CD8-positive, alpha-beta memory T cell (primary cell): ENCODE measurements around the gene ZNF518A. TPM values are rescaled to one million over a fixed set of nuclear protein-coding genes. Genes with fewer than 3 reads are reported as not detected.
"Not testable (repeated sequence)": the region's sequence is repeated elsewhere in the genome, so short reads cannot be mapped to it uniquely, and the experiment has no call there.

Experiments used
- CTCF ChIA-PET: fragments of 350-600 bp; sonication (Branson Sonifier 250); formaldehyde crosslinking; loops from one replicate; lab custom pipeline; 2021; ENCODE audit warnings: antibody characterized with exemption; lab: Charles Lee
- POLR2A ChIA-PET: fragments of 350-600 bp; sonication (Branson Sonifier 250); formaldehyde crosslinking; loops from one replicate; lab custom pipeline; 2021; ENCODE audit warnings: antibody characterized with exemption; lab: Charles Lee
- DNase-seq, 5 donors: peaks; one replicate each; pipeline versions ENCODE4 v3.0.0 to v3.0.0-alpha.2; 2020 to 2022; ENCODE audit warnings: mixed read lengths in 1 of 5
- H3K27ac ChIP-seq: one replicate; pipeline ENCODE4 v1.7.0; 2013; ENCODE audit warnings: low read depth, mild to moderate bottlenecking, low read length, moderate library complexity
- H3K27me3 ChIP-seq: 2 replicates; pipeline ENCODE4 v1.7.0; 2013; ENCODE audit warnings: low read length, mild to moderate bottlenecking; ENCODE audit not compliant: insufficient read depth, poor library complexity, severe bottlenecking
- H3K36me3 ChIP-seq: 2 replicates; pipeline ENCODE4 v1.7.0; 2013; ENCODE audit warnings: mild to moderate bottlenecking, low read length, moderate library complexity; ENCODE audit not compliant: insufficient read depth
- H3K4me1 ChIP-seq: 2 replicates; pipeline ENCODE4 v1.7.0; 2013; ENCODE audit warnings: mild to moderate bottlenecking, low read length, moderate library complexity; ENCODE audit not compliant: insufficient read depth
- H3K4me3 ChIP-seq: 2 replicates; pipeline ENCODE4 v1.7.0; 2013; ENCODE audit warnings: mild to moderate bottlenecking, low read length
- H3K9me3 ChIP-seq: 2 replicates; pipeline ENCODE4 v1.7.0; 2013; ENCODE audit warnings: mild to moderate bottlenecking, low read length
- H3K27ac Mint-ChIP-seq, 8 donors: one replicate each; pipeline ENCODE4 v1.8.0; 2020 to 2021; ENCODE audit warnings: mixed read lengths in 8 of 8, mild to moderate bottlenecking in 6 of 8, inconsistent platforms in 3 of 8, moderate library complexity in 3 of 8
- H3K27me3 Mint-ChIP-seq, 2 donors: one replicate each; pipeline ENCODE4 v1.8.0; 2020 to 2021; ENCODE audit warnings: mixed read lengths in 2 of 2, mild to moderate bottlenecking in 1 of 2, moderate library complexity in 1 of 2
- H3K36me3 Mint-ChIP-seq, 3 donors: one replicate each; pipeline ENCODE4 v1.8.0; 2020 to 2021; ENCODE audit warnings: mixed read lengths in 3 of 3, inconsistent platforms in 1 of 3, mild to moderate bottlenecking in 1 of 3
- H3K4me1 Mint-ChIP-seq, 3 donors: one replicate each; pipeline ENCODE4 v1.8.0; 2020 to 2021; ENCODE audit warnings: mixed read lengths in 3 of 3, inconsistent platforms in 1 of 3, mild to moderate bottlenecking in 1 of 3
- H3K4me3 Mint-ChIP-seq, 7 donors: one replicate each; pipeline ENCODE4 v1.8.0; 2020 to 2021; ENCODE audit warnings: mixed read lengths in 7 of 7, mild to moderate bottlenecking in 6 of 7, moderate library complexity in 4 of 7, inconsistent platforms in 2 of 7
- H3K9me3 Mint-ChIP-seq, 5 donors: one replicate each; pipeline ENCODE4 v1.8.0; 2020 to 2022; ENCODE audit warnings: mixed read lengths in 5 of 5, mild to moderate bottlenecking in 3 of 5, moderate library complexity in 2 of 5, inconsistent platforms in 1 of 5
- polyA plus RNA-seq: library from polyadenylated mRNA; unstranded; fragments of 300-500 nt; fragmentation: Illumina TruSeq; gene quantifications from one replicate; pipeline ENCODE4 v1.2.3, GENCODE V29; 2021
- total RNA-seq, 2 experiments: library from RNA; stranded (reverse); gene quantifications; one replicate each; pipeline ENCODE4 v1.2.3, GENCODE V29; 2021

Gene ZNF518A
- total and polyA plus RNA-seq, 3 experiments from 2014 or later, result 9.0 to 15.7 (median 15.0) TPM

- peaks cover 0 to 14% (median 0%) of the 10 kb centered on the region in 3 donors for H3K36me3 Mint-ChIP-seq
- H3K27ac Mint-ChIP-seq, result no peak overlapping the region
- H3K9me3 ChIP-seq, result no peaks in the 10 kb centered on the region
- no peaks in the 10 kb centered on the region for H3K4me1 ChIP-seq
- H3K36me3 ChIP-seq, result no peaks in the 10 kb centered on the region
- DNase-seq, result no peak
- no peaks in the 10 kb centered on the region for H3K27me3 ChIP-seq
- CTCF ChIA-PET, result no interaction called here
- H3K9me3 Mint-ChIP-seq, result peaks cover 42 to 55% (median 53%) of the 10 kb centered on the region in 5 donors
- no peak overlapping the region for H3K4me3 Mint-ChIP-seq
- POLR2A ChIA-PET, result no interaction called here
- no peak overlapping the region for H3K4me3 ChIP-seq
- no peaks in the 10 kb centered on the region for H3K4me1 Mint-ChIP-seq
- H3K27me3 Mint-ChIP-seq, result peaks cover 13 to 24% of the 10 kb centered on the region in 2 donors
- no peak overlapping the region for H3K27ac ChIP-seq
These were observed 46.9 kb downstream of the ZNF518A start for GRCh38 chr10:96176985-96177384.

- H3K9me3 ChIP-seq, result no peaks in the 10 kb centered on the region
- no peaks in the 10 kb centered on the region for H3K4me1 ChIP-seq
- Mint-ChIP-seq H3K36me3 (peaks cover 0 to 16% (median 2%) of the 10 kb centered on the region in 3 donors), H3K4me1 (no peaks in the 10 kb centered on the region), H3K27ac (no peak overlapping the region), H3K4me3 (no peak overlapping the region), H3K9me3 (peaks cover 12 to 24% (median 17%) of the 10 kb centered on the region in 5 donors), H3K27me3 (peaks cover 20 to 53% of the 10 kb centered on the region in 2 donors)
- ChIA-PET POLR2A (no interaction called here), CTCF (no interaction called here)
- no peaks in the 10 kb centered on the region for H3K36me3 ChIP-seq
- no peak overlapping the region for H3K4me3 ChIP-seq
- DNase-seq, result no peak
- H3K27ac ChIP-seq, result no peak overlapping the region
- peaks cover 3% of the 10 kb centered on the region for H3K27me3 ChIP-seq
These were observed 58.3 kb downstream of the ZNF518A start for GRCh38 chr10:96188421-96188820.

DNA sequence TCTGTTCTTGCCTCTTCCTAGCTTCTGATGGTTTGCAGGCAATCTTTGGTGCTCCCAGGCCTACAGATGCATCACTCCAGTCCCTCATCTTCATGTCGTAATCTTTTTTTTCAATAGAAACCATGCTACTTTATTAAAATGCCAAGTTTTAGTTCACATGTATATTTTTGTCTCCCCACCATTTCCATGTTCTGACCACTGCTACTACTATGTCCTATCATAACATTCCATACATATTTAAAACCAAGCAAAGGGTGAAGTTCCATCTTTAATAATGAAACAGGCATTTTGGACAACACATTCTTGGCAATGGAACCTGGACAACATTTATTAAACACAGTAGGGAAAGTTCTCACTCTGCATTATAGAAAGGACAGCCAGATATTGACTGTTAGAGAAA lies 58.8 kb downstream of the ZNF518A start:
- H3K4me1 ChIP-seq, result no peaks in the 10 kb centered on the region
- Mint-ChIP-seq H3K36me3 (peaks cover 0 to 14% (median 0%) of the 10 kb centered on the region in 3 donors), H3K4me1 (no peaks in the 10 kb centered on the region), H3K4me3 (no peak overlapping the region), H3K27ac (no peak overlapping the region), H3K9me3 (peaks cover 10 to 19% (median 16%) of the 10 kb centered on the region in 5 donors), H3K27me3 (peaks cover 17 to 51% of the 10 kb centered on the region in 2 donors)
- peaks cover 3% of the 10 kb centered on the region for H3K27me3 ChIP-seq
- no peak for DNase-seq
- H3K36me3 ChIP-seq, result no peaks in the 10 kb centered on the region
- POLR2A ChIA-PET, result no interaction called here
- CTCF ChIA-PET, result no interaction called here
- no peak overlapping the region for H3K27ac ChIP-seq
- H3K4me3 ChIP-seq, result no peak overlapping the region
- H3K9me3 ChIP-seq, result no peaks in the 10 kb centered on the region

- CTCF ChIA-PET, DNase-seq, H3K36me3 ChIP-seq, H3K4me3 ChIP-seq, H3K27ac Mint-ChIP-seq, H3K4me3 Mint-ChIP-seq, H3K27me3 ChIP-seq, POLR2A ChIA-PET, H3K27ac ChIP-seq, H3K4me1 Mint-ChIP-seq, H3K9me3 ChIP-seq, H3K4me1 ChIP-seq: not testable (repeated sequence)
- Mint-ChIP-seq H3K36me3 (peaks cover 0 to 10% (median 0%) of the 10 kb centered on the region in 3 donors), H3K27me3 (peaks cover 18 to 45% of the 10 kb centered on the region in 2 donors), H3K9me3 (peaks cover 7 to 14% (median 13%) of the 10 kb centered on the region in 5 donors)
These were observed 59.4 kb downstream of the ZNF518A start for GRCh38 chr10:96189505-96189904.

- POLR2A ChIA-PET, result no interaction called here
- Histone ChIP-seq H3K9me3 (no peaks in the 10 kb centered on the region), H3K4me1 (no peaks in the 10 kb centered on the region), H3K27ac (no peak overlapping the region), H3K27me3 (no peaks in the 10 kb centered on the region), H3K36me3 (no peaks in the 10 kb centered on the region), H3K4me3 (no peak overlapping the region)
- peaks cover 3 to 12% of the 10 kb centered on the region in 2 donors for H3K27me3 Mint-ChIP-seq
- H3K9me3 Mint-ChIP-seq, result no peaks in the 10 kb centered on the region
- no peak for DNase-seq
- no peaks in the 10 kb centered on the region for H3K4me1 Mint-ChIP-seq
- no peaks in the 10 kb centered on the region for H3K36me3 Mint-ChIP-seq
- H3K4me3 Mint-ChIP-seq, result no peak overlapping the region
- CTCF ChIA-PET, result no interaction called here
- no peak overlapping the region for H3K27ac Mint-ChIP-seq
These were observed 71.4 kb downstream of the ZNF518A start for GRCh38 chr10:96201525-96201924.

DNA sequence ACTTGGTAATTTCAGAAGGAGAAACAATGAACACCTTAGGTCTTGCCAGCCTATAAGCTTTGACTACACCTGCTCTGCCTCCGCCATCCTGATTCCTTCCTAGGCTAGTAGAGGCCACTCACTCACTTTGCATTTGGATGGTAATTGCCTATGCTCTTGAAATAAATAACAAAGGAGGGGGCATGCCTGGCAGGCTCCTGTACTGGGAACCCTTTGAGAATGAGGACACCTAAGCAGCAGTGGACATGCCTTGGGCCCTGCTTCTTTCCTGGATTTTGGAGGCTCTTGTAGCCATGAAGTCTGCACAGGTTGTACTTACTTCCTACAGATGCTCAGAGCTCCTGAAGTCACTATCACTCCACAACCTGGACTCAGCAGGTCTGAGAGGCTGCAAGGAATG lies 75.5 kb downstream of the ZNF518A start:
- CTCF ChIA-PET, result no interaction called here
- no peaks in the 10 kb centered on the region for H3K36me3 ChIP-seq
- H3K9me3 Mint-ChIP-seq, result no peaks in the 10 kb centered on the region
- no peak for DNase-seq
- no peak overlapping the region for H3K27ac ChIP-seq
- no peak overlapping the region for H3K4me3 Mint-ChIP-seq
- no peaks in the 10 kb centered on the region for H3K27me3 ChIP-seq
- no peak overlapping the region for H3K27ac Mint-ChIP-seq
- H3K4me1 ChIP-seq, result no peaks in the 10 kb centered on the region
- no peaks in the 10 kb centered on the region for H3K36me3 Mint-ChIP-seq
- H3K4me1 Mint-ChIP-seq, result no peaks in the 10 kb centered on the region
- no peaks in the 10 kb centered on the region for H3K9me3 ChIP-seq
- POLR2A ChIA-PET, result interaction anchor here (0.6 kb wide), 1 partner anchor 243 kb away, joined by 4 read pairs; no protein-coding TSS in a partner anchor
- no peak overlapping the region for H3K4me3 ChIP-seq
- peaks cover 7 to 9% of the 10 kb centered on the region in 2 donors for H3K27me3 Mint-ChIP-seq

- H3K9me3 Mint-ChIP-seq, result no peaks in the 10 kb centered on the region
- no peaks in the 10 kb centered on the region for H3K27me3 ChIP-seq
- ChIA-PET CTCF (no interaction called here), POLR2A (no interaction called here)
- H3K9me3 ChIP-seq, result no peaks in the 10 kb centered on the region
- no peak overlapping the region for H3K27ac Mint-ChIP-seq
- H3K4me3 Mint-ChIP-seq, result no peak overlapping the region
- H3K4me1 Mint-ChIP-seq, result no peaks in the 10 kb centered on the region
- no peak overlapping the region for H3K27ac ChIP-seq
- DNase-seq, result no peak
- peaks cover 8 to 21% of the 10 kb centered on the region in 2 donors for H3K27me3 Mint-ChIP-seq
- H3K36me3 ChIP-seq, result no peaks in the 10 kb centered on the region
- H3K36me3 Mint-ChIP-seq, result no peaks in the 10 kb centered on the region
- no peak overlapping the region for H3K4me3 ChIP-seq
- H3K4me1 ChIP-seq, result no peaks in the 10 kb centered on the region
These were observed 78.2 kb downstream of the ZNF518A start for GRCh38 chr10:96208271-96208670.

DNA sequence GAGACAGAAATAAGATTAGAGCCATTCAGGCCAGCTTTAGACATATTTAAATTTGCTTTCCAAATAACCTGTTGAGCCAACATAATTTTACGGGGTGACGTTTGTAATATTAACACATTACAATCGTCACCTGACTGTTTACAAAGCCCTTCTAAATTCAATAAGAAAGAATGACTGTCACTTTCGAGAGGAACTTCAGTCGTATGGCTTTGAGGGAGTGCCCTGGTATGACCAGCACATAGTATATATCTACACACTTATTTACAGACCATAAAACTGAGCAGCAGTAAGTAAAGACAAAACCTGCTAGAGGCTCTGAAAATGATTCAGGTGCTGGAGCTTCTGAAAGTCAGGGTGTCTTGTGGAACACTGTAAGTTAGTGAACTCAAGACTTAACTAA lies 78.8 kb downstream of the ZNF518A start:
- Mint-ChIP-seq H3K9me3 (no peaks in the 10 kb centered on the region), H3K27ac (no peak overlapping the region), H3K27me3 (peaks cover 10 to 27% of the 10 kb centered on the region in 2 donors), H3K36me3 (no peaks in the 10 kb centered on the region), H3K4me1 (no peaks in the 10 kb centered on the region), H3K4me3 (no peak overlapping the region)
- no peaks in the 10 kb centered on the region for H3K9me3 ChIP-seq
- no peaks in the 10 kb centered on the region for H3K4me1 ChIP-seq
- no peak overlapping the region for H3K4me3 ChIP-seq
- H3K36me3 ChIP-seq, result no peaks in the 10 kb centered on the region
- ChIA-PET POLR2A (no interaction called here), CTCF (no interaction called here)
- no peak for DNase-seq
- H3K27me3 ChIP-seq, result no peaks in the 10 kb centered on the region
- H3K27ac ChIP-seq, result no peak overlapping the region
